PC-3 (cell line): ENCODE results near the gene SERTAD3.

Source experiments
- EZH2 ChIP-seq: fragments of 300-600 bp; sonication (generic); IDR thresholded peaks from one replicate; pipeline ENCODE4 v1.6.1; 2017; ENCODE audit warnings: antibody characterized with exemption, mild to moderate bottlenecking, low read length; ENCODE audit not compliant: unreplicated experiment
- EZH2phosphoT487 ChIP-seq: fragments of 300-600 bp; sonication (generic); IDR thresholded peaks from 2 replicates; pipeline ENCODE4 v1.6.1; 2018; ENCODE audit warnings: mild to moderate bottlenecking, antibody characterized with exemption, low read length, borderline replicate concordance
- TF ChIP-seq, protein P1 (sequence below): fragments of 300-600 bp; sonication (generic); conservative IDR thresholded peaks from 2 replicates; pipeline ENCODE4 v1.5.1; 2017; ENCODE audit warnings: antibody characterized with exemption, low read depth, mild to moderate bottlenecking, low read length

GRCh38 chr19:40400559-40400958, 43.6 kb downstream of the SERTAD3 start:
- TF ChIP-seq, protein P1, sequence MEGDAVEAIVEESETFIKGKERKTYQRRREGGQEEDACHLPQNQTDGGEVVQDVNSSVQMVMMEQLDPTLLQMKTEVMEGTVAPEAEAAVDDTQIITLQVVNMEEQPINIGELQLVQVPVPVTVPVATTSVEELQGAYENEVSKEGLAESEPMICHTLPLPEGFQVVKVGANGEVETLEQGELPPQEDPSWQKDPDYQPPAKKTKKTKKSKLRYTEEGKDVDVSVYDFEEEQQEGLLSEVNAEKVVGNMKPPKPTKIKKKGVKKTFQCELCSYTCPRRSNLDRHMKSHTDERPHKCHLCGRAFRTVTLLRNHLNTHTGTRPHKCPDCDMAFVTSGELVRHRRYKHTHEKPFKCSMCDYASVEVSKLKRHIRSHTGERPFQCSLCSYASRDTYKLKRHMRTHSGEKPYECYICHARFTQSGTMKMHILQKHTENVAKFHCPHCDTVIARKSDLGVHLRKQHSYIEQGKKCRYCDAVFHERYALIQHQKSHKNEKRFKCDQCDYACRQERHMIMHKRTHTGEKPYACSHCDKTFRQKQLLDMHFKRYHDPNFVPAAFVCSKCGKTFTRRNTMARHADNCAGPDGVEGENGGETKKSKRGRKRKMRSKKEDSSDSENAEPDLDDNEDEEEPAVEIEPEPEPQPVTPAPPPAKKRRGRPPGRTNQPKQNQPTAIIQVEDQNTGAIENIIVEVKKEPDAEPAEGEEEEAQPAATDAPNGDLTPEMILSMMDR = no peak
- no peak for TF ChIP-seq EZH2
- TF ChIP-seq EZH2phosphoT487 = no peak
